SW480 (cell line): ENCODE measurements around the gene KRT6B.
A peak's percentile ranks its signal among the peaks of the same experiment; 100 is the strongest.
"Not testable (repeated sequence)": the region's sequence is repeated elsewhere in the genome, so short reads cannot be mapped to it uniquely, and the experiment has no call there.

Experiments used
- DNase-seq: peaks from one replicate; pipeline ENCODE4 v3.0.0-alpha.2; 2016; ENCODE audit warnings: low spot score

KRT6B gene

DNA sequence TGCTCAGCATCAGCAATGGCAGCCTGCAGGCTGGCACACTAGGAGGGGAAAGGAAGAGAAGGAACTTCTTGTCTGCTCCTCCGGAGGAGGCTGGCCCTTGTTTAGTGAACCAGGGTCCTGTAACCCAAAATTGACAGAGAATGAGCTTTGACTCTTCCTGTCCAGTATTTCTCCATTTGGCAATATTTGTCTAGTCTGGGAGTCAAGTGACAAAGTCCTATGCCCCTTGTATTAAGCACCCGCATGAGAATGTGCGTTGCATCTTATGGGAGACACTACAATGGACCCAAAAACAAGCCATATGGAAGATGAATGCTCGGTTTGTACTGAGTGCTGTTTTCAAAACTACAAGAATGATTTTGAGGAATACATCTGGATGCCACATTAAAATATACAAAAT, 17.9 kb upstream of the KRT6B start:
- DNase-seq: no peak

GRCh38 chr12:52464897-52465296, 13.0 kb upstream of the KRT6B start:
- DNase-seq: no peak

GRCh38 chr12:52461693-52462092, 9.7 kb upstream of the KRT6B start:
- DNase-seq: no peak

GRCh38 chr12:52458861-52459260, 6.9 kb upstream of the KRT6B start:
- no peak for DNase-seq

GRCh38 chr12:52455821-52456220, 3.9 kb upstream of the KRT6B start:
- no peak for DNase-seq

DNA sequence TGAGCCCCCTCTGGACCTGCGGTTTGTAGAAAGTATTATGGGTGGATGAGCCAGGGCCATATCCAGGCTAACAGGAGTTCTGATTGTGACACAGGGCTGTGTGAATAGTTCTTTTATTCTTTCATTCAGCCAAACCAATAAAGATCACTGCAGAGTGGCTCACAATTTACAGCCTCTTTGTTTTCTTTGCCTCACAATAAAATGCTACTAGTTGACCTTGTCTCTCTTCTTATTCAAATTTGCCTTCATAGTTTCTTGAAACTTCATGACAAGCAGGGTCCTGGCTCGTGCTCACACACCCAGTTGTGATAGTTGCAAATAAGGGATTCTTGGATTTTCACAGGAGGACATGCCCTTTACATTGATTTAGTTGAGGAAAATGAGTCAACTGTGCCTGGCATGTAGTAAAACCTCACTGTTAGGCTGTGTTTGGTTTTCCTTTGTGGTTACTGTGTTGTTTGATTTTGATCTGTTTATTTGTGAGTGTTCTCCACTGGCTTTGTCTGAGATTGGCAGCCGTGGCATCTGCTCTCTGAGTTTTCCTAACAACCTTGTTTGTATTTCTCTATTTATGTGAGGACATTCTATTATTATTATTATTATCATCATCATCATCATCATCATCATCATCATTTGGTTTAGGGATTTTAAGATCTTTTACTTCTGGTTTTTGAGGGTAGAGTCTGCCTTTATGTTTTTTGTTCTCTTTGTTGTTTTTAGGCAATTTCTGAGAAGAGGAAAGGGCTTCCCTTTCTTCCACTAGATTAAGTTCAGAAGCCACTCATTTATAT, 2.7 kb upstream of the KRT6B start:
- peak; percentile 80 for DNase-seq

DNA sequence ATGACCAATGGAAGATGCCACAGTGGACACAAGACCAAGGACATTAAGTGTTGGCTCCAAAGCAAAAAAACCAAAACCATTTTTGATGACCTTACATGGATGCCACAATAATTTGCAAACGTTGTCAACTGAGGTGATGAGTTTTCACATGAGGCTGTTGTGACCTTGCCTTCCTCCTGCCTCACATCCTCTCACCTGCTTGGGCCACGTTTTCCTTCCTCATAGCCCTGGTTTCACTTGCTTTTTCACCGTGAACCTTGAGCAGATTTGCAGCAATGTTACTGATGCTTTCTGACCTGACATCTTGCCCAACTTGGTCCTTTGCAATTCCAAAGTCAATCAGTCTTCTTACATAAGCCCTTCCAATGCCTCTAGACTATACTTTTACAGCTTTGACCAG, 3.7 kb downstream of the KRT6B start:
- no peak for DNase-seq

DNA sequence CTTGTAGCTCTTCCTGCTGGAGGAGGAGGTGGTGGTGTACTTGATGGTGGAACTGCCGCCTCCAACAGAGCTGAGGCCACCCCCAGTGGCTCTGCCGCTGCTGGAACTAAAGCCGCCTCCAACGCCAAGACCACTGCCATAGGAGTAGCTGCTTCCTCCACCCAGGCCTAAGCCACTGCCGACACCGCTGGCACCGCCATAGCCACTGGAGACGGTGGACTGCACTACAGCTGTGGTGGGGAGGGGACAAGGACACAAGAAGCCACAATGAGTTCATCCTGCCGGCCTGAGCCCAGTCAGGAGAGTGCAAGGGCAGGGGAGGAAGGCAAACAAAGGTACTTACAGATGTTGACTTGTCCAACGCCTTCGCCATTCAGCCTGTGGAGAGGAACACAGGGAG, 4.8 kb downstream of the KRT6B start:
- not testable (repeated sequence) for DNase-seq

GRCh38 chr12:52446367-52447045, 5.4 kb downstream of the KRT6B start:
- DNase-seq: no peak

DNA sequence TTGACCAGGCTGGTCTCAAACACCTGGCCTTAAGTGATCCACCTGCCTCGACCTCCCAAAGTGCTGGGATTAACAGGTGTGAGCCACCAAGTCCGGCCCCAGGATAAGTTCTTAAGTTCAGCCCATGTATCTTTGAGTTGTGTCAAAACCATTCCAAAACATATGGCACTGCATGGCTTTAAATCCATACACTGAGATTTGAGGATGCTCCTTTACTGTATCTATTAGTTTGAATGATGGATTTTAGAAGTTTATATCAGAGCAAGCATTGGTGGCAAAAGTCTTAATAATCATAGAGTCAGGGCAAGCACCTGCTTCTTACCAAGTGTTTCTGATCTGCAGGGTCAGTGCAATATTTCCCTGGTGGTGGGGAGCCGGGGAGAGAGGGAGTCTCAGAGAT, 6.1 kb downstream of the KRT6B start:
- no peak for DNase-seq

DNA sequence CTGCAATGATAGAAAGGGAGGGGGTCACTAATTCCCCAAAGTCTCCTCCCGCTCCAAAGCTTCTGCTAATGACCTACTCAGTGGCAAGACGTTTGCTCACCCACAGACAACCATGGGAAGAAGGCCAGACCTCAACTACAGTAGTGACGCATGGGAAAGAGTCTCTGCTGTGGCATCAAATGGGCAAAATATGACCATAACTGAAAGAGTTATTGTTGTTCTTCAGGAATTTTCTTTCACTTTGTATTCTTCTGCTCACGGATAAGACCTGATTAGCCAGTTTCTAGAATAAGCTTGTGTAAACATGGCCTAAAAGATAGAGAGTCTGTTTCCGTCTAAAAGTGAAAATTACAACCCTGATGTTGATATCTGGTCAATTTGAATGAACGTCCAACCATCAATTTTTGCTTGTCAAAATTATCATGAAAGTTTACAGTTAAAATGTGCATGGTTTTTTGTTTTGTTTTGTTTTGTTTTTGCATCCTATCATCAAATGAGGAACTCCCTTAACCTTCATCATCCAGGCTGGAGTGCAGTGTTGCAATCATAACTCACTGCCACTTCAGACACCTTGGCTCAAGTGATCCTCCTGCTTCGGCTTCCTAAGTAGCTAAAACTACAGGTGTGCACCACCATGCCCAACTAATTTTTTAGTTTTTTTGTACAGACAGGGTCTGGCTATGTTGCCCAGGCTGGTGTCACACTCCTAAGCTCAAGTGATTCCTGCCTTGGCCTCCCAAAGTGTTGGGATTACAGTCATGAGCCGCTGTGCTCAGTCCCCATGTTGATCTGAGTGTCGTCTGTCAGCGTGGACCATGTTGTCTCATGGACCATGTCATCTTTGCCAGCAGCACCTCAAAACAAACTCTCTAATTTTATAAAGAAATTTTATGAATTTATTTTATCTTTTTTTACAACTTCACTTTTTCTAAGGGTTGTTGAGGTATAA, 7.0 kb downstream of the KRT6B start:
- DNase-seq: no peak

GRCh38 chr12:52443966-52444365, 8.0 kb downstream of the KRT6B start:
- no peak for DNase-seq

DNA sequence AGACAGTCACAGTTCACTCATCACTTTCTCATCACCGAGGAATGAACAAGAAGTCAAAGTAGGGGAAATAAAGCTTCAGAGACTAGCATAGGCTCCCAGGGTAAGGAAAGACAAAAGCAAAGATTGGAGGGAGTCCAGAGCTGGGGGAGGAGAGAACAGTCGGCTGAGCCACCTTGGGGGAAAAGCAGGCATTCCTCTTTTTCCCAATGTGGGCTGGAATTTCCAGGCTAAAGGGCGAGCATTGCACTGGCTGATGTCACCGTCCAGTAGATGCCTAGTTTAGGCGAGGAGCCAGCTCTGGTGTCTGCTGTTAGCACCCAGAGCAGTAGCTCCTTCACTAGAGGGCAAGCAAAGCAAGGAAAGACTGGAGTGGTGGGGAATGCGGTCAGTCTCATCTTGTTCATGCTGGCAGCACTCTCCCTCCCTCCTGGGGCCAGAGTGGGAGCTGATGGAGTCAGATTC, 9.3 kb downstream of the KRT6B start:
- DNase-seq: peak; percentile 88

- DNase-seq: peak; percentile 96
Measured at GRCh38 chr12:52441320-52441911, 10.5 kb downstream of the KRT6B start.

DNA sequence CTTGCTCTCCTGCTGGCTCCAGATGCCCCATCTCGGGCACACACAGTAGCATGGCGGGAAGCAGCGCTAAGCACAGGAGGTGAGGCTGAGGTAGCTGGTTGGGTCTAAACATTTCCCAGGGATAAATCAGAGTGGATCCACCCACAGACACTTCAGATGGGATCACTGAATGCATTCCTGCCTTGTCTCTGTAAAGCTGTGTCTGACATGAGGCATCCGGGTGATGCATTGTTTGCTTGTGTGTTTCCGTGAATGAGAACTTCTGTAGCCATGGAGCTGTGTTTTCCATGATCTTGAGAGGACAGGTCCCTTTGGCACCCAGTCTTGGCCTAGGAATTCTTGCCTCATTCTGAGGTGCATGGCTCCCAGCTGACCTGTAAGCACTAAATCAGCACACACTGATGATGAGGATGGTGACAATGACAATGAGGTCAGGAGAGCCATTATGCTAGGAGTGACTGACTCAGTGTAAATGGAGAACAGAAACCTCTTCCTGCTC, 11.1 kb downstream of the KRT6B start:
- peak; percentile 81 for DNase-seq

DNA sequence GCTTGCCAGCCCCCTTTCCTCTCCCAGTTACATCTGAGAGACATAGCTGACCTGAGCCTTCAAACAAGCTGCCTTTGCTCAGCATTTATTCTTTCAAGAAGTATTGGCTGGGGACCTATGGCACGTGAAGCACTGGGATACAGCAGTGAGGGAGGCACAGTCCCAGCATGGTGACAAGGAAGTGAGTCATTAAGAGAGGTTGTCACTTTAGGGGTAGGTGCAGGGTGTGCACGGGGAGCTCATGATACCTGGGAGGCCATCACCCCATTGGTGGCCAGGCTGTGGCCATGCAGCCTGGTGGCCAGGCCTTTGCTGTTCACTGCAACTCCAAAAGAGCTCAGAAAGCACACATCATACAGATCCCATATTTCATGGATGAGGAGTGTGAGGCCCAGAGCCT, 12.1 kb downstream of the KRT6B start:
- peak; percentile 66 for DNase-seq

DNA sequence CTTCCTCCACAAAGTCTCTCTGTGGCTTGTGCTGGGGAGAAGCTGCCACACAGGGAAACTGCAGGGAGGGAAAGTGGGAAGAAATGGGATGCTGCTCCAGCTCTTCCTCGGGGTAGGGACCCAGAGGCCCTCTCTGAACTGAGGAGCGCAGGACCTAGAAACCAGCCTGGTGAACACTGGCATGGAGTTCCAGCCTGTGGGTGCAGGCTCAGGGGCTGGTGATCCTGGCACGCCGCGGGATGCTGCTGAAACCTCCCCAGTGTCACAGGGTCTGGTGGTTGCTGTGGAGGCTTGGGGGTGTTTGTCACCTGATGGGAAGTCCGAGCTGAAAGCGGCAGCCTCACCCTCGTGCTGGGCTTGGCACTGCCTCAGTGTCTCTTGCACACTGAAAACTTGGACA, 12.5 kb downstream of the KRT6B start:
- DNase-seq: no peak

- no peak for DNase-seq
Measured at GRCh38 chr12:52438305-52439301, 13.3 kb downstream of the KRT6B start.

GRCh38 chr12:52437508-52437907, 14.4 kb downstream of the KRT6B start:
- no peak for DNase-seq

- peak; percentile 69 for DNase-seq
Measured at GRCh38 chr12:52436828-52437474, 15.0 kb downstream of the KRT6B start.
